ENCODE measurements around the gene MICALL2. TPM values are rescaled to one million over a fixed set of nuclear protein-coding genes. Genes with fewer than 3 reads are reported as not detected.

Gene MICALL2
- total and polyA plus RNA-seq, 4 donors, result 19.0 to 70.6 (median 41.0) TPM

DNA sequence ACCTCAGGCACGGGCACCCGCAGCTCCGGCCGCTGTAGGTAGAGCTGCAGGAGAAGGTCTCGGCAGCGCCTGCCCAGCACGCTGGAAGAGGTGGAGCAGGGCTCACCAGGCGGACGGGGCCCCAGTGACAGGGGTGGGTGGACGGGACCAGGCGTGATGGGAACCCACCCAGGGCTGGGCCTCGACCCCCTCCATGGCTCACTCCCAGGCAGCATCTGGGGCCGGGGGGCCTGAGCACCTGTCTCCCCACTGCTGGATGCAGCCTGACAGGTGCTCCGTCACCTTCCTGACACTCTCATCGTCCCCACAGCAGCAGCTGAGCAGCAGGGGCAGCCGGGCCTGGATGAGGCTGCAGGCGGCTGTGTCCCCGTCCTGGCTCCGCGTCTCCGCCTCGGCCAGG is 16.7 kb upstream of the MICALL2 start:
- ATAC-seq (ENCODE audit: insufficient read depth, low FRiP score) (no peak), DNase-seq (no peak)
- H3K9ac ChIP-seq (ENCODE audit: insufficient read depth in 1 of 2, low read length in 2 of 2), result no peak overlapping the region
- H3K9me3 ChIP-seq (ENCODE audit: control insufficient read depth in 4 of 4, insufficient read depth in 3 of 4, low read length in 3 of 4), result no peaks in the 10 kb centered on the region
- no peak for TF ChIP-seq CTCF (IDR thresholded peaks at IDR 0.05; ENCODE audit: control extremely low read depth, extremely low read depth)
- 95% methylated on average over 19 to 22 of the region's 22 CpGs for WGBS, 2 donors
- H3K36me3 ChIP-seq (ENCODE audit: control insufficient read depth in 4 of 4, insufficient read depth in 4 of 4, low read length in 4 of 4), result peaks cover 5 to 92% (median 16%) of the 10 kb centered on the region in 4 donors
- no peaks in the 10 kb centered on the region for H3K27me3 ChIP-seq (ENCODE audit: control insufficient read depth in 3 of 3, insufficient read depth in 3 of 3, low read length in 2 of 3)
- H3K4me1 ChIP-seq (ENCODE audit: control insufficient read depth in 5 of 5, insufficient read depth in 5 of 5, low read length in 5 of 5), result no peaks in the 10 kb centered on the region
- H3K4me3 ChIP-seq, result no peak overlapping the region
- no peak overlapping the region for H3K27ac ChIP-seq (ENCODE audit: low read depth in 1 of 2, low read length in 1 of 2)

GRCh38 chr7:1475393-1475792 is 16.1 kb upstream of the MICALL2 start:
- no peaks in the 10 kb centered on the region for H3K4me1 ChIP-seq (ENCODE audit: control insufficient read depth in 5 of 5, insufficient read depth in 5 of 5, low read length in 5 of 5)

GRCh38 chr7:1474736-1475135 is 15.5 kb upstream of the MICALL2 start:
- no peak overlapping the region for H3K9ac ChIP-seq (ENCODE audit: insufficient read depth in 1 of 2, low read length in 2 of 2)
- no peaks in the 10 kb centered on the region for H3K9me3 ChIP-seq (ENCODE audit: control insufficient read depth in 4 of 4, insufficient read depth in 3 of 4, low read length in 3 of 4)
- peak; percentile 46 to 60 (median 50) for DNase-seq
- peak overlapping the region in 1 of 2 donors; percentile 37 for H3K27ac ChIP-seq (ENCODE audit: low read depth in 1 of 2, low read length in 1 of 2)
- no peaks in the 10 kb centered on the region for H3K27me3 ChIP-seq (ENCODE audit: control insufficient read depth in 3 of 3, insufficient read depth in 3 of 3, low read length in 2 of 3)
- H3K4me3 ChIP-seq, result no peak overlapping the region
- no peaks in the 10 kb centered on the region for H3K4me1 ChIP-seq (ENCODE audit: control insufficient read depth in 5 of 5, insufficient read depth in 5 of 5, low read length in 5 of 5)
- 80 to 91% methylated on average over 24 of the region's 24 CpGs for WGBS, 2 donors
- H3K36me3 ChIP-seq (ENCODE audit: control insufficient read depth in 4 of 4, insufficient read depth in 4 of 4, low read length in 4 of 4), result peaks cover 5 to 92% (median 18%) of the 10 kb centered on the region in 4 donors
- ATAC-seq (ENCODE audit: insufficient read depth, low FRiP score), result no peak
- TF ChIP-seq CTCF (IDR thresholded peaks at IDR 0.05; ENCODE audit: control extremely low read depth, extremely low read depth), result no peak

More at GRCh38 chr7:1475393-1475792, 16.1 kb upstream of the MICALL2 start:
- Histone ChIP-seq H3K27me3 (ENCODE audit: control insufficient read depth in 3 of 3, insufficient read depth in 3 of 3, low read length in 2 of 3) (no peaks in the 10 kb centered on the region), H3K9ac (ENCODE audit: insufficient read depth in 1 of 2, low read length in 2 of 2) (no peak overlapping the region), H3K4me3 (no peak overlapping the region), H3K36me3 (ENCODE audit: control insufficient read depth in 4 of 4, insufficient read depth in 4 of 4, low read length in 4 of 4) (peaks cover 5 to 92% (median 18%) of the 10 kb centered on the region in 4 donors), H3K9me3 (ENCODE audit: control insufficient read depth in 4 of 4, insufficient read depth in 3 of 4, low read length in 3 of 4) (no peaks in the 10 kb centered on the region), H3K27ac (ENCODE audit: low read depth in 1 of 2, low read length in 1 of 2) (no peak overlapping the region)
- TF ChIP-seq CTCF (IDR thresholded peaks at IDR 0.05; ENCODE audit: control extremely low read depth, extremely low read depth), result no peak
- no peak for DNase-seq
- 92 to 95% methylated on average over 17 of the region's 17 CpGs for whole genome bisulfite sequencing, 2 donors
- ATAC-seq (ENCODE audit: insufficient read depth, low FRiP score), result no peak
